ENCODE measurements around the gene SLC35G6.
"Not testable (repeated sequence)": the region's sequence is repeated elsewhere in the genome, so short reads cannot be mapped to it uniquely, and the experiment has no call there.

Gene SLC35G6

GRCh38 chr17:7481275-7481674 is at the start of gene SLC35G6:
Gene SLC35G6 (plus strand): TSS chr17:7481446. CDS start chr17:7481517, 71 bp downstream.
- peak within 1 kb of the TSS; percentile 100 for H3K27ac Mint-ChIP-seq
- ATAC-seq, H3K9me3 Mint-ChIP-seq, H3K27me3 Mint-ChIP-seq, DNase-seq: not testable (repeated sequence)
- H3K4me1 Mint-ChIP-seq: peaks cover 73% of the 10 kb centered on the region
- peak within 1 kb of the TSS; percentile 89 for H3K4me3 Mint-ChIP-seq
- H3K36me3 Mint-ChIP-seq (ENCODE audit: low read depth): peaks cover 14% of the 10 kb centered on the region

DNA sequence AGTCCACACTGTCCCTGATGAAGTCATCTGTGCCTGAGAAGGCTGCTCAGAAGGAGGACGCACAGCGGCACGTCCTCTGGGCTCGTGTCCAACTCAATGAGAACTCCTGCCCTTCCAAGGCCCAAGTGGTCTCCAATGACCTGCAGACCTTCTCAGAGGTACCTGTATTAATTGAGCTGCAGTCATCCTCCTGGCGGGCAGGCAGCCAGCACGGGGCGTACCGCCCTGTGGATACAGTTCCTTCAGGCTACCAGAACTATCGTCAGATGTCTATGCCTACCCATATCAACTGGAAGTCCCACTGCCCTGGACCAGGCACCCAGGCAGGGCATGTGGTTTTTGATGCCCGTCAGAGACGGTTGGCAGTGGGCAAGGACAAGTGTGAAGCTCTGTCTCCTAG is 49.0 kb upstream of the SLC35G6 start:
- Mint-ChIP-seq H3K4me3 (no peak overlapping the region), H3K27me3 (no peaks in the 10 kb centered on the region), H3K4me1 (peaks cover 17% of the 10 kb centered on the region), H3K27ac (no peak overlapping the region), H3K36me3 (ENCODE audit: low read depth) (no peaks in the 10 kb centered on the region), H3K9me3 (no peaks in the 10 kb centered on the region)
- ATAC-seq (no peak), DNase-seq (no peak)

DNA sequence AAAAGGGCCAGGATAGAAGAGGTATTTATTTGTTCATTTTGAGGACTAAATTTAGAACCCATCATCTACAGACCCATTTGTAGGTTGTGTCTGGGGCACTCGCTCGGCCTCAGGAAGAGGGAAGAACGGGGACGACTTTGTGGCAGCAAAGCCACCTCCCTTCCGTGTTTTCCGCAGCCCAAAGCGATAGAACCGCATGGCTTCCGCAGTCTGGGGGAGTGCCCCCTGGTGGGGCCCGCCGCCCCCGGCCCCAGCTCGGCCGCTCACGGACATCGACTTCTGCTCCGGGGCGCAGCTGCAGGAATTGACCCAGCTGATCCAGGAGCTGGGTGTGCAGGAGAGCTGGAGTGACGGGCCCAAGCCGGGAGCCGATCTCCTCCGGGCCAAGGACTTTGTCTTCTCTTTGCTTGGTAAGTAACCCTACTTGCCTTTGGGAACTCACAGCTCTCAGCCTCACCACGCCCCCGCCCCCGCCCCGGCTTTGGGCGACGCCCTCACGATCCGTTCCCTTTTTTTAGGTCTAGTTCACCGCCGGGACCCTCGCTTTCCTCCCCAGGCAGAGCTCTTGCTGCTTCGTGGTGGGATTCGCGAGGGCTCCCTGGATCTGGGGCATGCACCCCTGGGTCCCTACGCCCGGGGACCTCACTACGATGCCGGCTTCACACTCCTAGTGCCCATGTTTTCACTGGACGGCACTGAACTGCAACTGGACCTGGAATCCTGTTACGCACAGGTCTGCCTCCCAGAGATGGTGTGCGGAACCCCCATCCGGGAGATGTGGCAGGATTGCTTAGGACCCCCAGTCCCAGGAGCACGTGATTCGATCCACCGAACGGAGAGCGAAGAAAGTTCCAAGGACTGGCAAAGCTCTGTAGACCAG is 45.3 kb upstream of the SLC35G6 start:
- Mint-ChIP-seq H3K27me3 (peaks cover 23% of the 10 kb centered on the region), H3K4me3 (peak overlapping the region; percentile 91), H3K4me1 (peaks cover 44% of the 10 kb centered on the region), H3K27ac (peak overlapping the region; percentile 95), H3K9me3 (no peaks in the 10 kb centered on the region), H3K36me3 (ENCODE audit: low read depth) (peaks cover 4% of the 10 kb centered on the region)
- peak; percentile 65 for DNase-seq
- ATAC-seq: peak; percentile 25

DNA sequence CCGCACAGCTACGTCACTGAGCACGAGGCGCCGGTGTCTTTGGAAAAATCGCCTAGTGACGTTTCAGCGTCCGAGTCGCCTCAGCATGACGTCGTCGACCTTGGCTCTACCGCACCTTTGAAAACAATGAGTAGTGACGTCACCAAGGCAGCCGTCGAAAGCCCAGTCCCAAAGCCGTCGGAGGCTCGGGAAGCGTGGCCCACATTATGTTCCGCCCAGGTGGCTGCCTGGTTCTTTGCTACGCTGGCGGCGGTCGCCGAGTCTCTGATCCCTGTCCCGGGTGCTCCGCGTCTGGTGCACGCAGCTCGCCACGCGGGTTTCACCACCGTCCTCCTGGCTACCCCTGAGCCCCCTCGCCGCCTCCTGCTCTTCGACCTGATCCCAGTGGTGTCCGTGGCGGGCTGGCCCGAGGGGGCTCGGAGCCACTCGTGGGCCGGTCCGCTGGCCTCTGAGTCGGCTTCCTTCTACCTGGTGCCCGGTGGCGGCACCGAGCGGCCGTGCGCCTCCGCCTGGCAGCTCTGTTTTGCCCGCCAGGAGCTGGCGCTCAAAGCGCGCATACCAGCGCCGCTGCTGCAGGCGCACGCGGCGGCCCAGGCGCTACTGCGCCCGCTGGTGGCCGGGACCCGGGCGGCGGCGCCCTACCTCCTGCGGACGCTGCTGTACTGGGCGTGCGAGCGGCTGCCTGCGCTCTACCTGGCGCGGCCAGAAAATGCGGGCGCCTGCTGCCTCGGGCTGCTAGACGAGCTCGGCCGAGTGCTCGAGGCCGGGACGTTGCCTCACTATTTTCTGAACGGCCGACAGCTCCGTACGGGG is 44.5 kb upstream of the SLC35G6 start:
- Mint-ChIP-seq H3K27ac (peak overlapping the region; percentile 95), H3K36me3 (ENCODE audit: low read depth) (peaks cover 4% of the 10 kb centered on the region), H3K4me1 (peaks cover 46% of the 10 kb centered on the region), H3K4me3 (peak overlapping the region; percentile 91), H3K9me3 (no peaks in the 10 kb centered on the region), H3K27me3 (peaks cover 30% of the 10 kb centered on the region)
- ATAC-seq (peak; percentile 77), DNase-seq (peak; percentile 84)

GRCh38 chr17:7437369-7437863 is 43.8 kb upstream of the SLC35G6 start:
- H3K36me3 Mint-ChIP-seq (ENCODE audit: low read depth): peaks cover 4% of the 10 kb centered on the region
- no peaks in the 10 kb centered on the region for H3K9me3 Mint-ChIP-seq
- no peak overlapping the region for H3K27ac Mint-ChIP-seq
- H3K4me1 Mint-ChIP-seq: peaks cover 46% of the 10 kb centered on the region
- H3K4me3 Mint-ChIP-seq: peak overlapping the region; percentile 91
- ATAC-seq (no peak), DNase-seq (no peak)
- H3K27me3 Mint-ChIP-seq: peaks cover 34% of the 10 kb centered on the region

DNA sequence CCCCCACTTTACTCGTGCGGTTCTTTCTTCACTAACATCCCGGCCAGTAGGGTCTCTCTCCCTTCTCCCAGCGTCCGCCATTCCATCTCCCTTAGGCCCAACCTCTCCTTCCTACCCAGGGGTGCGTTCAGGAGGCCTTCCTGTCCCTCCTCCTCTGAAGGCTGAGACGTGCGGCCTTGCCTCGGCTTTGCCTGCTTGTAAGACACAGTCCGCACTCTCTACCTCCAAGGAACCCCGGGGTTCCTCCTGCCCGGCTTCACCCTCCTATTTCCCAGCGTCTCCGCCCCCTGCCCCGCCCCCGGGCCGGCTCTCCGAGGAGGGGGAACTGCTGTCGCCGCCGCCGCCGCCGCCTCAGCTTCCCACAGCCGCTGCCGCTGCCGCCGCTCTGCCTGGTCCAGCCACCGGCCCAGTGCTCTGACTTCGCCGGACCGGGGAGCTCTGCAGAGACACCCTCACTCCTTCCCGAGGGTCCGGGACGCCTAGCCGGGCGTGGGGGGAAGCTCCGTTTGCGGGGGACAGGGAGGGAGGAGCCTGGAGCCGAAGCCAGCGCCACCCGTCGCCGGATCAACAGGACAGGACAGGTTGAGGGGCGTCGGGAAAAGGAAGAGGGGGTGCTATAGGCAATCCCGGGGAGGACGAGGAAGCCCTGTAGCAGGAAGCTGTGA is 43.2 kb upstream of the SLC35G6 start:
- no peaks in the 10 kb centered on the region for H3K9me3 Mint-ChIP-seq
- no peak overlapping the region for H3K27ac Mint-ChIP-seq
- no peak for ATAC-seq
- DNase-seq: peak; percentile 79
- H3K36me3 Mint-ChIP-seq (ENCODE audit: low read depth): peaks cover 4% of the 10 kb centered on the region
- H3K27me3 Mint-ChIP-seq: peaks cover 39% of the 10 kb centered on the region
- H3K4me1 Mint-ChIP-seq: peaks cover 46% of the 10 kb centered on the region
- H3K4me3 Mint-ChIP-seq: peak overlapping the region; percentile 73

DNA sequence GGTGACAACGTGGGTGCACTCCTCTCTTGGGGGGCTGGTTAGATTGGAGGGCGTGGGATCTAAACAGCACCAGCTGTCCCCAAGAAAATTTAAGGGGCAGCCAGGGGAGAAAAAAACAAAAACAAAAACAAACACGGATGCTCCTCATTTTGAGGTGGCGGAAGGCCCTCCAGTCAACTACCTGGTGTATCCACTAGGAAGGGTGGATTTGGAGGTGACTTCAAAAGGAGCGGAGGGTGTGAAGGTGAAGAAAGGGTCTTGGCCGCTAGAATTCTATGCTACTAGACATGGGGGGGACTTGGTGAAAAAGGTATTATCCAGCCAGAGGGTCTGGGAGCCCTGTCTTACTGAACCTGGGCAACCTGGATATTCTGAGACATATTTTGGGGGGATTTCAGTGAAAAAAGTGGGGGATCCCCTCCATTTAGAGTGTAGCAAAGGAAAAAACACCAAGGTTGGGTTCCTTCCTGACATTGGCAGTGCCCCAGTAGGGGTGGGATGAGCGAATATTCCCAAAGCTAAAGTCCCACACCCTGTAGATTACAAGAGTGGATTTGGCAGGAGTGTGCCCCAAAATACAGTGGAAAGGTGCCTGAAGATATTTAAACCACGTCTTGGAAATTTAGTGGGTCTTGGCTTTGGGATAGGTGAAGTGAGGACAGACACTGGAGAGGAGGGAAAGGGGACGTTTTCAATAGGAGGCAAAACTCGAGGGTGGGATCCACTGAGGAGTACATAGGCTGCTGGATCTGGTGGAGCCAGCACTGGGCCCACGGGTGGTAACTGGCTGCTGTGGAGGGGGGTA is 42.4 kb upstream of the SLC35G6 start:
- Mint-ChIP-seq H3K4me3 (peak overlapping the region; percentile 73), H3K9me3 (no peaks in the 10 kb centered on the region), H3K36me3 (ENCODE audit: low read depth) (peaks cover 4% of the 10 kb centered on the region), H3K27me3 (peaks cover 45% of the 10 kb centered on the region), H3K27ac (no peak overlapping the region), H3K4me1 (peaks cover 46% of the 10 kb centered on the region)
- DNase-seq (no peak), ATAC-seq (no peak)

DNA sequence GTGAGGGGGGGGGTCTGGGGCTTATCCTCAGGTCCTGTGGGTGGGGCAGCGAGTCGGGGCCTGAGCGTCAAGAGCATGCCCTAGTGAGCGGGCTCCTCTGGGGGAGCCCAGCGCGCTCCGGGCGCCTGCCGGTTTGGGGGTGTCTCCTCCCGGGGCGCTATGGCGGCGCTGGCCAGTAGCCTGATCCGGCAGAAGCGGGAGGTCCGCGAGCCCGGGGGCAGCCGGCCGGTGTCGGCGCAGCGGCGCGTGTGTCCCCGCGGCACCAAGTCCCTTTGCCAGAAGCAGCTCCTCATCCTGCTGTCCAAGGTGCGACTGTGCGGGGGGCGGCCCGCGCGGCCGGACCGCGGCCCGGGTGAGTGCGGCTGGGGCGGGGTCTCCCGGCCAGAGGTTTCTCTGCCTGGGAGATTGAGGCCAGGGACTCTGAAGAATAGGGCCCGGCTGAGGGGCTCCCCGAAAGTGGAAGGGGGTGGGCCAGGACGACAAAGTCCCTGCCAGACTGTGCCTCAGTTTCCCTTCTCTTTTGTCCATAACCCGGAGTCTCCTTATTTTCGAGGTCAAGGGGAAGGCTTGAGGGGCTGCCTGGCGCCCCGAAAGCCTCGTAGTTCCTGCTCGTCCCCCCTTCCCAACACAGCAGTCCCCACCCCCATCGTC is 41.7 kb upstream of the SLC35G6 start, which contains the start of gene FGF11:
Gene FGF11 (plus strand): TSS at position 51 of the 651 bp plus-strand sequence. CDS start 109 bp downstream, at position 160.
- H3K27me3 Mint-ChIP-seq: peaks cover 51% of the 10 kb centered on the region
- H3K36me3 Mint-ChIP-seq (ENCODE audit: low read depth): peaks cover 4% of the 10 kb centered on the region
- peak within 1 kb of the TSS; percentile 80 for H3K4me3 Mint-ChIP-seq
- peak; percentile 12 for DNase-seq
- peaks cover 46% of the 10 kb centered on the region for H3K4me1 Mint-ChIP-seq
- no peak for ATAC-seq
- H3K27ac Mint-ChIP-seq: no peak within 1 kb of the TSS
- H3K9me3 Mint-ChIP-seq: no peaks in the 10 kb centered on the region

- peak overlapping the region; percentile 80 for H3K4me3 Mint-ChIP-seq
- peaks cover 47% of the 10 kb centered on the region for H3K4me1 Mint-ChIP-seq
- no peak overlapping the region for H3K27ac Mint-ChIP-seq
- peak; percentile 64 for DNase-seq
- H3K27me3 Mint-ChIP-seq: peaks cover 53% of the 10 kb centered on the region
- peaks cover 4% of the 10 kb centered on the region for H3K36me3 Mint-ChIP-seq (ENCODE audit: low read depth)
- ATAC-seq: no peak
- no peaks in the 10 kb centered on the region for H3K9me3 Mint-ChIP-seq
Observed at GRCh38 chr17:7440113-7440833, 41.0 kb upstream of the SLC35G6 start.

GRCh38 chr17:7440834-7441195 is 40.4 kb upstream of the SLC35G6 start:
- peaks cover 49% of the 10 kb centered on the region for H3K4me1 Mint-ChIP-seq
- no peaks in the 10 kb centered on the region for H3K9me3 Mint-ChIP-seq
- peaks cover 4% of the 10 kb centered on the region for H3K36me3 Mint-ChIP-seq (ENCODE audit: low read depth)
- H3K27me3 Mint-ChIP-seq: peaks cover 58% of the 10 kb centered on the region
- DNase-seq (peak; percentile 55), ATAC-seq (no peak)
- no peak overlapping the region for H3K27ac Mint-ChIP-seq
- H3K4me3 Mint-ChIP-seq: peak overlapping the region; percentile 80

GRCh38 chr17:7441266-7441665 is 40.0 kb upstream of the SLC35G6 start:
- DNase-seq (no peak), ATAC-seq (no peak)
- H3K9me3 Mint-ChIP-seq: no peaks in the 10 kb centered on the region
- H3K4me1 Mint-ChIP-seq: peaks cover 50% of the 10 kb centered on the region
- H3K36me3 Mint-ChIP-seq (ENCODE audit: low read depth): peaks cover 4% of the 10 kb centered on the region
- no peak overlapping the region for H3K27ac Mint-ChIP-seq
- peaks cover 60% of the 10 kb centered on the region for H3K27me3 Mint-ChIP-seq
- H3K4me3 Mint-ChIP-seq: no peak overlapping the region

DNA sequence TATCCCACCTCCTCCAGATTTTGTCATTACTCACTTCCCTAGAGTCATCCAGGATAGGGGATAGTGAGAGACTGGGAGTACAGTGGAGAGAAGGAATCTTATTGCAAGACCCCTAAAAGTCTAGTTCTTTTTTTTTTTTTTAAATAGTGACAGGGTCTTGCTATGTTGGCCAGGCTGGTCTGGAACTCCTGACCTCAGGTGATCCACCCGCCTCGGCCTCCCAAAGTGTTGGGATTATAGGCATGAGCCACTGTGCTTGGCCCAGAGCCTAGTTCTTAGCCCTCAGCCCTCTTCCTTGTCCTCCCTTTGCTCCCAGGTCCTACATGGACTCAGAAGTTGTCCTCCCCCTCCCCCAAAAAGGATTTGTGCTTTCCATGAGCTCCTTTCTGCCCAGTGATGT is 39.1 kb upstream of the SLC35G6 start:
- Mint-ChIP-seq H3K4me1 (peaks cover 46% of the 10 kb centered on the region), H3K27me3 (peaks cover 66% of the 10 kb centered on the region)

More for the DNA sequence above, 39.1 kb upstream of the SLC35G6 start:
- ATAC-seq (no peak), DNase-seq (no peak)
- Mint-ChIP-seq H3K9me3 (no peaks in the 10 kb centered on the region), H3K4me3 (no peak overlapping the region), H3K27ac (no peak overlapping the region), H3K36me3 (ENCODE audit: low read depth) (peaks cover 4% of the 10 kb centered on the region)
